ENCODE data around the gene ADAM15. TPM values are rescaled to one million over a fixed set of nuclear protein-coding genes. Genes with fewer than 3 reads are reported as not detected.
A peak's percentile ranks its signal among the peaks of the same experiment; 100 is the strongest.

Gene ADAM15
- total RNA-seq, 2 donors from 2014 or later = 40.8 to 42.1 TPM

DNA sequence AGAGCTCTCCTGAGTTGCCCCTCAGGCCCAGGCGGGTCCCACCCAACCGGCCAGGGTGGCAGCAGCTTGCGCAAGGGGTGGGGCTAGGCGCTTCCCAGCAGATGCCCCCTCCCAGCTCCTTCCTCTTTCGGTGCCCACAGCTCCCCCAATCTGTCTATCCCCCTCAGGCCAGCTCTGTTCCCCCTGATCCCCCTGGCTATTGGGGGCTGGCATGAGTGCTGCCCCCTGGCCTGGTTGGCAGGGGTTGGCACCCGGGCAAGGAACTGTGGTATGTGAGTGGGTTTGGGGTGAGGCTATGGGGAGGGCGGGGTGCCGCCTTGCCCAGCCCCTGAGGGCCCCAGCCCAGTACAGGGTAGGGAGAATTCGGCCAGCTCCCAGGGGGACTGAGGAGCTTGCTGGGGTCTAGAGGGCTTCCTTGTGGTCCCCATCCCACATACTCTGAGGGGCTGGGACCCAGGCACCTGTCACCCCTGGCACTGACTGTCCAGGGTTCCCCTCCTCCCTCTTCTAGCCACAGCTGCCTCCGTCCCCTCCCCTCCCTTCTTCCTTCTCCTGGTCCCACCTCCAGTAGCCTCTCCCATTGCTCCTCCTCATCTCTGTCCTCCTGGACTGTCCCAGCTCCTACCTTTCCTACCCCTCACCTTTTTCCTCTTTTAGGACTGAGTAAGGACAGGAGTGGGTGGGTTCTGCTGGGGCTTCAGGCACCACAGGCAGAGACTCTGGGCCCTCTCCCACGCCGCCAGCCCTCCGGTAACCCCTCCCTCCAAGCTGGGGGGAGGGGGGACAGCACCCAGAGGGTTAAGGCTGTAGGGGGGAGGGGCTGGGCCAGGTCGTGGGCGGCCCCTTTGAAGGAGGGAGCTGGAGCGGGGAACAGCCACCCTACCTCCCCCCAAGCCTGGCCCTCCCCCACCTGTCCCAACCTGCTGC is 42.8 kb upstream of the ADAM15 start:
- H3K9me3 Mint-ChIP-seq = no peaks in the 10 kb centered on the region
- DNase-seq (peak; percentile 75 to 80), ATAC-seq (replicated peaks in 1 of 2) (peak; percentile 35 to 39)
- peak overlapping the region; percentile 88 for H3K27ac Mint-ChIP-seq
- H3K36me3 Mint-ChIP-seq (ENCODE audit: insufficient read depth in 2 of 2) = peaks cover 14 to 20% of the 10 kb centered on the region in 2 donors
- peak overlapping the region; percentile 78 to 99 for H3K4me3 Mint-ChIP-seq
- no peaks in the 10 kb centered on the region for H3K27me3 Mint-ChIP-seq (ENCODE audit: low read depth)
- H3K4me1 Mint-ChIP-seq (ENCODE audit: low read depth) = peaks cover 74% of the 10 kb centered on the region

DNA sequence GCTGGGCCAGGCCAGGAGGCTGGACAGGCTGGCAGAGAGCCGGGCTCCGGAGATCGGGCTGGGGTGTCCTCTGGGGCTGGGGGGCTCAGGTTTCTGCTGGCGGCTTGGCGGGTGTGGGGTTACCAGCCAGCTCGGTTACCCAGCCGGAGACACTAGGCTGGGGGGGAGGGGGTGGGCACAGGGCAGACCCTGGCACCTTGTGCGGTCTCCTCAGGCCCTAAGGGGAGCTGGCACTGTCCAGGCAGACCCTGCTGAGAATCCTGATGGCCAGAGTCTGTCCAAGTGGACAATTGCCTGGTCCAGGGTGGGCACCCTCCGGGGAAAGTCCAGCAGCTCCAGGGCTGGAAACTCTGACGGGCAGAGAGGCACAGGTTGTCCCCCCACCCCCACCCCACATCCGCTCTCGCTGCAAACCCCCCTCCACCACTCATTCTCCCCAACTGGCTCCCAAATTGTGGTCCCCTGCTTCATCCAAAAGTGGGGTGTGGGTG is 41.9 kb upstream of the ADAM15 start:
- ATAC-seq (replicated peaks in 1 of 2) (no peak), DNase-seq (no peak)
- Mint-ChIP-seq H3K36me3 (ENCODE audit: insufficient read depth in 2 of 2) (peaks cover 10 to 14% of the 10 kb centered on the region in 2 donors), H3K4me1 (ENCODE audit: low read depth) (peaks cover 81% of the 10 kb centered on the region), H3K9me3 (no peaks in the 10 kb centered on the region), H3K27me3 (ENCODE audit: low read depth) (no peaks in the 10 kb centered on the region), H3K4me3 (peak overlapping the region; percentile 78 to 99), H3K27ac (peak overlapping the region; percentile 78)

DNA sequence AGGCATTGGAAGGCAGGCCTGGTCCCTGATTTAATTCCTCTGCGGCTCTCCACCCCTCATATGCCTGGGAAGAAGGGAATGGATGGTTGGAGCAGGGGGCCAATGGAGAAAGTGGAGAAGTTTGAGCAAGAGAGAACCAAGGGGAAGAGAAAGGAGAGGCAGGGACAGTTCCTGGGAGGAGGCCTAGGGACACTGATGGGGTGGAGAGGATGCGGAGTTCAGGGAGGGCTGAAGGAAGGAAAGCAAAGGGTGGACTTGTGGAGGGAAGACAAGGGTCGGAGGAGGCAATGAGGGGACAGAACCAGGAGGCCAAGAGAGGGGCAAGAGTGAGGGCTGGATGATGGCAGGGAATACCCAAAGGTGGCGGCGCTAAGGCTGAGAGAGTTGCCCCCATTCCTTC is 41.4 kb upstream of the ADAM15 start:
- H3K4me1 Mint-ChIP-seq (ENCODE audit: low read depth) = peaks cover 81% of the 10 kb centered on the region
- peak overlapping the region; percentile 78 for H3K27ac Mint-ChIP-seq
- H3K4me3 Mint-ChIP-seq = peak overlapping the region; percentile 78 to 99
- ATAC-seq (replicated peaks in 1 of 2) = no peak
- H3K9me3 Mint-ChIP-seq = no peaks in the 10 kb centered on the region
- H3K36me3 Mint-ChIP-seq (ENCODE audit: insufficient read depth in 2 of 2) = peaks cover 8 to 11% of the 10 kb centered on the region in 2 donors
- no peak for DNase-seq
- H3K27me3 Mint-ChIP-seq (ENCODE audit: low read depth) = no peaks in the 10 kb centered on the region

GRCh38 chr1:155010211-155010918 is 40.8 kb upstream of the ADAM15 start:
- peak overlapping the region; percentile 78 for H3K27ac Mint-ChIP-seq
- H3K36me3 Mint-ChIP-seq (ENCODE audit: insufficient read depth in 2 of 2) = peaks cover 8 to 11% of the 10 kb centered on the region in 2 donors
- H3K4me3 Mint-ChIP-seq = peak overlapping the region; percentile 78 to 99
- no peak for ATAC-seq (replicated peaks in 1 of 2)
- peaks cover 80% of the 10 kb centered on the region for H3K4me1 Mint-ChIP-seq (ENCODE audit: low read depth)
- no peaks in the 10 kb centered on the region for H3K9me3 Mint-ChIP-seq
- no peaks in the 10 kb centered on the region for H3K27me3 Mint-ChIP-seq (ENCODE audit: low read depth)
- no peak for DNase-seq

DNA sequence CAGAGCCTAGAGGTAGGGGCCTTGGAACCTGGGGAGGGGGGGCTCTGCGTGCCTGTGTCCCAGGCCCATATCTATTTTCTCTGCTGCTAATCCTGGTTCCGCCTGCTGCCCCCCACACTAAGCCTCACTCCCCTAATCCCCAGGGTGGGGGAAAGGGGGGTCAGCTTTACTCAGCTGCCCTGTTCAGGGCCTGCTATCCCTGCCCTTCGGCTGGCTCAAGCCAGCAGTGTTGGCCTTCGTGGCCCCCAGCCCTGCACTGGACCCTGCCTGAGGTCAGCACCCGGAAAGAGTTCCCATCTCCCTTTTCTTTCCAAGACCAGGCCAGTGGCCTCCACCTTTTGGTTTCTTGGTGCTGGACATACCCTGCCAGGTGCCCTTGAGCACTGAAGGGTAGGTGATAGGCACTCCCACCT is 40.1 kb upstream of the ADAM15 start:
- Mint-ChIP-seq H3K27ac (peak overlapping the region; percentile 83), H3K4me3 (peak overlapping the region; percentile 80 to 99), H3K9me3 (no peaks in the 10 kb centered on the region), H3K4me1 (ENCODE audit: low read depth) (peaks cover 80% of the 10 kb centered on the region), H3K27me3 (ENCODE audit: low read depth) (no peaks in the 10 kb centered on the region), H3K36me3 (ENCODE audit: insufficient read depth in 2 of 2) (peaks cover 8 to 14% of the 10 kb centered on the region in 2 donors)
- ATAC-seq (replicated peaks in 1 of 2) (no peak), DNase-seq (no peak)

- Mint-ChIP-seq H3K27ac (no peak overlapping the region), H3K9me3 (no peaks in the 10 kb centered on the region), H3K4me1 (ENCODE audit: low read depth) (peaks cover 80% of the 10 kb centered on the region), H3K36me3 (ENCODE audit: insufficient read depth in 2 of 2) (peaks cover 8 to 17% of the 10 kb centered on the region in 2 donors), H3K27me3 (ENCODE audit: low read depth) (no peaks in the 10 kb centered on the region), H3K4me3 (peak overlapping the region; percentile 80 to 99)
- ATAC-seq (replicated peaks in 1 of 2) (no peak), DNase-seq (no peak)
Observed at GRCh38 chr1:155011437-155012025, 39.6 kb upstream of the ADAM15 start.

DNA sequence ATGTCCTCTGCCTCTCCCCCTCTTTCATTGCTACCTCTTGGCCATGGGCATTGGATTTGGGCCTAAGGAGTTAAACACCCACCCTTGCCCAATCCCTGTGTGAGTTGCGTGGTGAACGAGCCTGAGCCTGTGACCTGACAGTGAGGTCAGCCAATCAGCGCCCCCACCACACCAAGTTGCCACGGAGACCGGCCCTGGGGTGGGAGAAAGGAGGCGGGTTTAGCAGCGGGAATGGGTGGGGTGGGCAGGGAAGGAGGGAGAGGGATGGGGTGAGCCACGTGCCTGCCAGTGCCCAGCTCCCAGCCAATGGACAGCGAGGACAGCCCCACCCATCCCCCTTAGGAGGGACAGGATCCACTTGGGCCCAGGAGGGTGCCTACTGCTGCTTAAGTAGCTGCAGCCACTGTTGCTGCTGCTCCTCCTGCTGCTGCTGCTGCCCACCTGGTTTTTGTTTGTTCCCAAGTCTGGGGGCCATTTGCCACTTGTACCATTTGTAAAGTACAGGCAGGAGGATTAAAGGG is 39.0 kb upstream of the ADAM15 start:
- H3K4me1 Mint-ChIP-seq (ENCODE audit: low read depth) = peaks cover 80% of the 10 kb centered on the region
- no peak overlapping the region for H3K27ac Mint-ChIP-seq
- peaks cover 8 to 18% of the 10 kb centered on the region in 2 donors for H3K36me3 Mint-ChIP-seq (ENCODE audit: insufficient read depth in 2 of 2)
- H3K4me3 Mint-ChIP-seq = peak overlapping the region; percentile 64 to 70
- H3K9me3 Mint-ChIP-seq = no peaks in the 10 kb centered on the region
- no peak for DNase-seq
- H3K27me3 Mint-ChIP-seq (ENCODE audit: low read depth) = no peaks in the 10 kb centered on the region
- peak in 1 of 2 donors; percentile 13 for ATAC-seq (replicated peaks in 1 of 2)

- H3K4me3 Mint-ChIP-seq = peak overlapping the region; percentile 64 to 70
- no peaks in the 10 kb centered on the region for H3K27me3 Mint-ChIP-seq (ENCODE audit: low read depth)
- H3K27ac Mint-ChIP-seq = peak overlapping the region; percentile 92
- no peak for ATAC-seq (replicated peaks in 1 of 2)
- H3K36me3 Mint-ChIP-seq (ENCODE audit: insufficient read depth in 2 of 2) = peaks cover 8 to 18% of the 10 kb centered on the region in 2 donors
- H3K9me3 Mint-ChIP-seq = no peaks in the 10 kb centered on the region
- H3K4me1 Mint-ChIP-seq (ENCODE audit: low read depth) = peaks cover 74% of the 10 kb centered on the region
- no peak for DNase-seq
Observed at GRCh38 chr1:155012776-155013602, 38.1 kb upstream of the ADAM15 start.

DNA sequence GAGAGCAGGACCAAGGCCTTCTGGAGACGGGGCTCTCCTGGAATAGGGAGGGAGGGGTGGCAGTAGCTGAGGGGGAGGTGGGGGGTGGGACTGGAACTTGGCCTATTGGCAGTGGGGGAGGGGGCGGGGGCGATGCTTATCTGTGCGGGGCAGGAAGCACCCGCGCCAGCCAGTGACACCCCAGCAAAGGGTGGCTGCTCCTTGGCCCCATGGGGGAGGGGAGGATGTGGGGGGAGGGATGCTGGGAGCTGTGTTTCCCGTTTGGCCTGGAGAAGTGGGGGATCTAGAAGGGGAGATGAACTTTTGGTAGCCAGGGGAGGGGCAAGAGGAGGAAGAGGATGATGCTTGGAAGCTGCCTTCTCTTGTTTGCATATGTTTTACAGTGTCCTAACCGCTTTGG is 37.5 kb upstream of the ADAM15 start:
- ATAC-seq (replicated peaks in 1 of 2) (no peak), DNase-seq (no peak)
- Mint-ChIP-seq H3K27ac (peak overlapping the region; percentile 79), H3K36me3 (ENCODE audit: insufficient read depth in 2 of 2) (peaks cover 8 to 18% of the 10 kb centered on the region in 2 donors), H3K27me3 (ENCODE audit: low read depth) (no peaks in the 10 kb centered on the region), H3K4me3 (peak overlapping the region; percentile 70 to 71), H3K9me3 (no peaks in the 10 kb centered on the region), H3K4me1 (ENCODE audit: low read depth) (peaks cover 68% of the 10 kb centered on the region)

- Mint-ChIP-seq H3K36me3 (ENCODE audit: insufficient read depth in 2 of 2) (peaks cover 4 to 11% of the 10 kb centered on the region in 2 donors), H3K9me3 (no peaks in the 10 kb centered on the region), H3K4me1 (ENCODE audit: low read depth) (peaks cover 74% of the 10 kb centered on the region), H3K27ac (no peak overlapping the region), H3K27me3 (ENCODE audit: low read depth) (no peaks in the 10 kb centered on the region), H3K4me3 (no peak overlapping the region)
- no peak for ATAC-seq (replicated peaks in 1 of 2)
- no peak for DNase-seq
Observed at GRCh38 chr1:155014709-155015508, 36.2 kb upstream of the ADAM15 start.

- peak overlapping the region; percentile 3 for H3K27ac Mint-ChIP-seq
- peaks cover 4 to 12% of the 10 kb centered on the region in 2 donors for H3K36me3 Mint-ChIP-seq (ENCODE audit: insufficient read depth in 2 of 2)
- H3K27me3 Mint-ChIP-seq (ENCODE audit: low read depth) = no peaks in the 10 kb centered on the region
- H3K4me1 Mint-ChIP-seq (ENCODE audit: low read depth) = peaks cover 72% of the 10 kb centered on the region
- ATAC-seq (replicated peaks in 1 of 2) (no peak), DNase-seq (no peak)
- H3K9me3 Mint-ChIP-seq = no peaks in the 10 kb centered on the region
- H3K4me3 Mint-ChIP-seq = peak overlapping the region; percentile 45 to 67
Observed at GRCh38 chr1:155015527-155016230, 35.4 kb upstream of the ADAM15 start.
